Measurements from ENCODE around the gene BTBD2. TPM values are rescaled to one million over a fixed set of nuclear protein-coding genes. Genes with fewer than 3 reads are reported as not detected.

BTBD2 gene
- total RNA-seq, 1 donor = 46.6 TPM

DNA sequence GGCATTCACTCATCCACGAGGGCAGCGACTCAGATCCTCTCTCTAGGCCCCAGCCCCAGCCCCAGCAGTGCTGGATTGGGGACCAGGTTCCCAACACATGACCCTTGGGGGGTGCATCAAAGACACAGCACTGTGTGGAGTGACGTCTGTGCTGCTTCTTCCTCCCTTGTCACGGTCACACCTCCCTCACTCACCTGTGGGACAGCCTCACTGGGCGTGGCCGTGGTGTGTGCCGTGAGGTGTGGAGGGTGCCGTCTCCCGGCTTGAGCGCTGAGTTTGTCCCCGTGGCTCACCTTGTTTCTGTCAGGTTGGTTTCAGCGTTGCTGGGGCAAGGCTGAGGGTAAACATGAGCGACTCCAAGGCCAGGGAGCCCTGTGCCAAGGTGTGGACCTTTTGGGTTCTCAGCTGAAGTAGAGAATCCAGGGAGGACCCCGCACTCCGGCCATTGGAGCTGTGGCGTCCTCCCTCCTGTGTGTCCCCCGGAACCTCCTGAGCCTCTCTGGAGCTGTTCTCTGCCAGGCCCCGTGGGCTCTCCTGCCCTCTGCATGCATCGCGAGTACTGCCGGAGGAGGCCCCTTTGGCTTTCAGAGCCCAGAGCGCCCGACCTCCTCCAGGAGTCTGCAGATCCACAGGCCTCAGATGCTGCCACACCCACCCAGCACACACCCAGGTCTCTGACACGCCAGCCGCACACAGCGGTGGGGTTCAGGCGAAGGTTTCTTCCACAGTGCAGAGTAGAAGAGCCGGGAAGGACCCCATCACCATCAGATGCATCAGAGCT lies 40.9 kb downstream of the BTBD2 start:
- H3K4me3 ChIP-seq (ENCODE audit: low read depth, low read length) = no peak overlapping the region
- no peak for DNase-seq (ENCODE audit: low read depth)
- TF ChIP-seq, protein P1, sequence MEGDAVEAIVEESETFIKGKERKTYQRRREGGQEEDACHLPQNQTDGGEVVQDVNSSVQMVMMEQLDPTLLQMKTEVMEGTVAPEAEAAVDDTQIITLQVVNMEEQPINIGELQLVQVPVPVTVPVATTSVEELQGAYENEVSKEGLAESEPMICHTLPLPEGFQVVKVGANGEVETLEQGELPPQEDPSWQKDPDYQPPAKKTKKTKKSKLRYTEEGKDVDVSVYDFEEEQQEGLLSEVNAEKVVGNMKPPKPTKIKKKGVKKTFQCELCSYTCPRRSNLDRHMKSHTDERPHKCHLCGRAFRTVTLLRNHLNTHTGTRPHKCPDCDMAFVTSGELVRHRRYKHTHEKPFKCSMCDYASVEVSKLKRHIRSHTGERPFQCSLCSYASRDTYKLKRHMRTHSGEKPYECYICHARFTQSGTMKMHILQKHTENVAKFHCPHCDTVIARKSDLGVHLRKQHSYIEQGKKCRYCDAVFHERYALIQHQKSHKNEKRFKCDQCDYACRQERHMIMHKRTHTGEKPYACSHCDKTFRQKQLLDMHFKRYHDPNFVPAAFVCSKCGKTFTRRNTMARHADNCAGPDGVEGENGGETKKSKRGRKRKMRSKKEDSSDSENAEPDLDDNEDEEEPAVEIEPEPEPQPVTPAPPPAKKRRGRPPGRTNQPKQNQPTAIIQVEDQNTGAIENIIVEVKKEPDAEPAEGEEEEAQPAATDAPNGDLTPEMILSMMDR (IDR thresholded peaks at IDR 0.05; ENCODE audit: insufficient read depth, low read depth, low read length) = no peak

DNA sequence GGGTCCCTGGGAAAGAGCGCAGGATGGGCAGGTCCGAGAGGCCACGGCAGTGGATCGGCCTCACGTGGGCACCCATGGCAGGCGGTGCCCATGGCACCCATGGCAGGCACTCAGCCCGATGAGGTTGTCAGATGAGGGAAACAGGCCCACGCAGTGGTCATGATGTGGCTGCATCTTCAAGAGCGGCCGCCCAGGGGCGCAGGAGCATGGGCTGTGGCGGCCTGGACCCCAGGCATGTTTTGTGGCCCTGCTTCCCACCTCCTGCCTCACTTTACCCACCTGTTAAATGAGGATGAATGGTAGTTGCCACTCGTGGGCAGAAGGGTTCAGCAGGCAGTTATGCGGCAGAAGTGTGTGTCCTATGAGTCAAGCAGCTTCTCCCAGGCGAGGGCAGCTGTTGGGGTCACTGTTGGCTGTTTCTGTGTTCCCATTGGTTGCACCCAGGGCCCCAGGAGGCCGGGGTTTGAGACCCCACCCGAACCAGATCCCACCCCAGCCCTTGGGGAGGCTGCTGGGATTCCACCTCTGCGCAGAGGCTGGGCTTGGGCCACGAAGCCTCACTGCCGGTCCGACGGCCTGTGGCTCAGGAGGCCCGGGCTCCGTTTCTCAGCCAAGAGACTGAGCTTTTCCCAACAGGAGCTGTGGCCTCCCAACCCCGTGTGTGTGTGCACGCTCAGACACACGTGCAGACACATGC lies 44.6 kb downstream of the BTBD2 start:
- no peak for DNase-seq (ENCODE audit: low read depth)
- TF ChIP-seq, protein P1 (IDR thresholded peaks at IDR 0.05; ENCODE audit: insufficient read depth, low read depth, low read length) = no peak
- no peak overlapping the region for H3K4me3 ChIP-seq (ENCODE audit: low read depth, low read length)

DNA sequence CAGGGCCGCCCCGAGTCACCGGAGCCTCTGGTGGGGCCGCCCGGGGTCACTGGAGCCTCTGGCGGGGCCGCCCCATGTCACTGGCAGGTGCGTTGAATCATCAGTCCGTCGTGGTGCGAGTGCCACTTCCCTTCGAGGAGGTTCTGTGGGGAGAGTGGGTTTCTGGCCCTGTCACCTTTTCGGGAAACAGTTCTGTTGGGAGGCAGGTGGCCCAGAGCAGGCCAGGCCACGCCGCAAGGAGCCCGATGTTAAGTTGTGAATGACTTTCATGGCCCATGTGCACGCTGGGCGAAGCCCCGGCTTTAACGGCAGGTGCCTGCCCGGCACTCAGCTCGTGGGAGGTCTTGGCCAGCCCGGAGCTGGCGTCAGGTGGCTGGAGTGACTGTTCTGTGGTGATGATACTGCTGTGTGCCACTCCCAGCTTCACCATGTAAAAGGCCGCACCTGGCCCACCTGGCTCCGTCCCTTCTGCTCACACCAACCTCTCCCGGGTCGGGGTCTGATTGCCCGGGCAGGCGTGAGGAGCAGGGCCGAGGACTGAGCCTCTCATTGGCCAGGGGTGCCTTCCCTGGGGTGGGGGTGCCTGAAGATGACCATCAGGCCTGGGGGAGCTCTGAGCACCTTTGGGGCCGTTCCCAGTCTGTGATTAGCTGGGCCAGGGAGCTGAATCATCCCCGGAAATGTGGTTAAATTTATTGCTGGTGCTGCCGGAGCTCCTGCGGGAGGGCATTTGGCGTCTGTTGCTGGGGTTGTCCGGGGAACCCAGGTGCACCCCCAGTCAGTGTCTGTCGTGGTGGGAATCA lies 45.3 kb downstream of the BTBD2 start:
- no peak for DNase-seq (ENCODE audit: low read depth)
- TF ChIP-seq, protein P1 (IDR thresholded peaks at IDR 0.05; ENCODE audit: insufficient read depth, low read depth, low read length) = no peak
- H3K4me3 ChIP-seq (ENCODE audit: low read depth, low read length) = no peak overlapping the region

DNA sequence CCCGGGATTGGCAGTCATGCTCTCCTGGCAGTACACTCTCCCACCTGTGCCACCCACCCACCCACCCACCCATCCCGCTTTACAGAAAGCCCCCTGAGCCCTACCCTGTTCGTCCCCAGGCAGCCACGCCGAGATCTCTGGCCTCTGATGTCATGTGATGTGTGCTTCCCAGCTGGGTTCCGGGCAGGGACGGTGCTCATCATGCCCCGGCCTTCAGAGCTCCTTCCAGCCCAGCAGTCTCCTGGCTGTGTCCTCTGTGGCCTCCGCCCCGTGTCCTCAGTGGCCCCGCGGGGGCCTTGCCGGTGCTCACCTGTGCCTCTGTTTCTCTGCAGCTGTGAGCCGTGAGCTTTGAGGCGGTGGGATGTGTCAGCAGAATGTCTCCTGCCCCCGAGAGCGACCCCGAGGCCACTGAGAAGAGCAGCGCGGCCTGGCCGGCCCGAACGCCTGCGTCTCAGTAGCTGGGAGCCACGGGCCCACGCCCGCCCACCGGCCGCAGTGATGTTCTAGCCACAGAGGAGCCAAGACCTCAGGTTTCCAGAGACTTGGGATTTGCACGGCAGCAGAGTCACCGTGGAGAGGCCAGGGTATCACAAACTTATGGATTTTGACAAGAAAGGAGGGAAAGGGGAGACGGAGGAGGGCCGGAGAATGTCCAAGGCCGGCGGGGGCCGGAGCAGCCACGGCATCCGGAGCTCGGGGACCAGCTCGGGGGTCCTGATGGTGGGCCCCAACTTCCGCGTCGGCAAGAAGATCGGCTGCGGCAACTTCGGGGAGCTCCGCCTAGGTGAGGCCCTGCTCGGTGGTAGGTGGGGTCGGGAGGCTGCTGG lies 46.1 kb downstream of the BTBD2 start:
- TF ChIP-seq, protein P1 (IDR thresholded peaks at IDR 0.05; ENCODE audit: insufficient read depth, low read depth, low read length) = no peak
- DNase-seq (ENCODE audit: low read depth) = no peak
- H3K4me3 ChIP-seq (ENCODE audit: low read depth, low read length) = no peak overlapping the region

DNA sequence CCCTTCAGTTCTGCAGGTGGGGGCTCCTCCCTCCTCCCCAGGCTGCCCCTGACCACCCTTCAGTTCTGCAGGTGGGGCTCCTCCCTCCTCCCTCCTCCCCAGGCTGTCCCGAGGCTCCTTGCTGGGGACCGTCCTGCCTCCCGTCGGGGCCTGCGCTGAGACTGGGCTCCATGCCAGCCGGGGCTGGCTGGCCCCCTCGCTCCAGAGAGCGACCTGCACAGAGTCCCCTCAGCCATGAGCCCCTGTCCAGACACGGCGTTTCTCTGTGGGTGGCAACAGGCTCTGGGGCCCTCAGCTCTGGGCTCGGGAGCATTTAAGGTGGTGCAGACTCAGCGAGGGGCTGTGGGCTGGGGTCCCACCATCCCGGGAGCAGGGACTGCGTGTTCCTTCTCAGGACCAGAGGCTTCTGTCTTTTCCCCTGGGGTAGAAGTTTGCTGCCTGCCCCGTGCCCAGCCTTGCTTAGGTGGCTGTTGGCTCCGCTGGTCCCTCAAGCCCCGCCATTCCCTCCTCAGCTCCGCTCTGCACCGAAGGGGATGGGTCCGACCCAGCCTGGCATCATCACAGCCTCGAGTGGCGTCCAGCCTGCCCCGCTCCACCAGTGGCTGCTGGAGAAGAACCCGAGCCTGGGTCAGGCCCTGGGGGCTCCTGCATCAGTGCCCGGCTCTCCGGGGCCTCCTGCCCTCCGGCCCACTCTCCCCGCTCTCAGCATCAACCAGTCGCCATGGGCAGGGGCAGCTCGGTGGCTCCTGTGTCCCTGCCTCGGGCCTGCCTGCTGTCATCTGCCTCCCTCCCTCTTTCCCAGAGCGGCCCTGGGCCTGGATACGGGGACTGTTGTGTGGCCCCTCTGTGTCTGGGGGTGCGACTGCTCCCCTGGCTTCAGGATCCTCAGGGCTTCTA lies 47.0 kb downstream of the BTBD2 start:
- H3K4me3 ChIP-seq (ENCODE audit: low read depth, low read length) = no peak overlapping the region
- no peak for DNase-seq (ENCODE audit: low read depth)
- TF ChIP-seq, protein P1 (IDR thresholded peaks at IDR 0.05; ENCODE audit: insufficient read depth, low read depth, low read length) = no peak
